Vagina (tissue), 2 donors: ENCODE results near the gene LRRC10.

Experiments used
- CTCF ChIP-seq, 3 experiments: fragments of 450-650 bp in 2 of 3; fragments of 200-600 bp in 1 of 3; sonication (generic) in 1 of 3; IDR thresholded peaks; one replicate each; pipeline ENCODE4 v1.5.1; 2017 to 2019; ENCODE audit warnings: antibody characterized with exemption in 3 of 3, mild to moderate bottlenecking in 2 of 3, moderate library complexity in 2 of 3
- POLR2A ChIP-seq, 2 donors: fragments of 450-650 bp; IDR thresholded peaks; one replicate each; pipeline ENCODE4 v1.6.1; 2017; ENCODE audit warnings: antibody characterized with exemption in 2 of 2, mild to moderate bottlenecking in 2 of 2, moderate library complexity in 2 of 2
- POLR2AphosphoS5 ChIP-seq, 2 donors: sonication (generic); formaldehyde crosslinking; IDR thresholded peaks; one replicate each; pipeline ENCODE4 v1.9.0; 2017; ENCODE audit warnings: antibody characterized with exemption in 2 of 2, mild to moderate bottlenecking in 2 of 2, low read depth in 1 of 2; ENCODE audit not compliant: insufficient read depth in 1 of 2

DNA sequence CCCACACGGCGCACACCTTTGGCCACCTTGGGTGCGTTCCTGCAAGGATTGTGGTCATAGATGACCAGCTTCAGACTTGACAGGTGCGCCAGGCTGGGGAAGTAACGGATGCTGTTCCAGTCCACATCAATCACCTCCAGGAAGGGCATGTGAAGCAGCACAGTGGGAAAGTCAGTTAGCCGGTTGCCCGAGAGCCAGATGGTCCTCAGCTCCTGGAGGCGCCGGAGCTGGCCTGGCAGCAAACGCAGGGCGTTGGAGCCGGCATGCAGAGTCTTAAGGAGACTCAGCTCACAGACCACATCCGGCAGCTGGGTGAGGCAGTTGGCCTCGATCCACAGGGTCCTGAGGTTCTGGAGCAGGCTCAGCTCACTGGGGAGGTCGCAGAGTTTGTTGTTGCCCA is 581 bp downstream of the LRRC10 start:
- TF ChIP-seq POLR2AphosphoS5 (IDR thresholded peaks at IDR 0.05; ENCODE audit: insufficient read depth in 1 of 2, low read depth in 1 of 2) (no peak), CTCF (IDR thresholded peaks at IDR 0.05) (no peak), POLR2A (IDR thresholded peaks at IDR 0.05) (no peak)
